K562 (cell line): ENCODE results near the gene C1orf56.

ENCODE experiments used
- LCOR ChIP-seq: sonication (generic); formaldehyde crosslinking; IDR thresholded peaks from 2 replicates; pipeline ENCODE4 v1.8.0; 2022; ENCODE audit warnings: mild to moderate bottlenecking, missing genetic modification reagents
- NCOA2 ChIP-seq, 2 experiments: fragments of 450-650 bp; IDR thresholded peaks; 2 replicates each; pipeline ENCODE4 v1.6.1; 2018; ENCODE audit warnings: mild to moderate bottlenecking in 2 of 2, moderate library complexity in 1 of 2; ENCODE audit not compliant: partially characterized antibody in 2 of 2
- POLR2A ChIP-seq: fragments of 450-650 bp; conservative IDR thresholded peaks from 2 replicates; pipeline ENCODE4 v1.6.1; 2016
- REST ChIP-seq, 2 experiments: fragments of 450-650 bp; formaldehyde crosslinking in 1 of 2; IDR thresholded peaks; 2 replicates each; pipeline versions ENCODE4 v1.4.0 to v1.6.1; 2014 to 2020; ENCODE audit warnings: mild to moderate bottlenecking in 2 of 2, borderline replicate concordance in 1 of 2, low read depth in 1 of 2
- RFX5 ChIP-seq: IDR thresholded peaks from 2 replicates; pipeline ENCODE4 v1.6.1; 2011; ENCODE audit warnings: low read depth, mild to moderate bottlenecking, improper control_type of control experiment, low read length

- no peak for TF ChIP-seq RFX5
- no peak for TF ChIP-seq POLR2A
- TF ChIP-seq LCOR (CRISPR knock-in tag): no peak
- TF ChIP-seq REST (IDR thresholded peaks at IDR 0.05; ENCODE audit: borderline replicate concordance): no peak
- TF ChIP-seq REST (CRISPR knock-in tag; IDR thresholded peaks at IDR 0.05; ENCODE audit: low read depth): no peak
- no peak for TF ChIP-seq NCOA2 (IDR thresholded peaks at IDR 0.05; ENCODE audit: partially characterized antibody in 2 of 2)
Measured at GRCh38 chr1:151043163-151043562, 4.4 kb upstream of the C1orf56 start.
